NB4 (cell line): ENCODE results near the gene CACNG7.

Experiments
- DNase-seq: peaks from one replicate; pipeline ENCODE4 v3.0.0; 2010; ENCODE audit warnings: low read depth
- H3K4me3 ChIP-seq: one replicate; pipeline ENCODE4 v1.5.1; 2011; ENCODE audit warnings: mild to moderate bottlenecking, low read depth, low read length, moderate library complexity
- CTCF ChIP-seq: IDR thresholded peaks from one replicate; pipeline ENCODE4 v1.5.1; 2012; ENCODE audit warnings: low read depth, low read length
- MAX ChIP-seq: IDR thresholded peaks from 2 replicates; pipeline ENCODE4 v1.6.1; 2011; ENCODE audit warnings: low read depth, low read length
- MYC ChIP-seq: IDR thresholded peaks from 2 replicates; pipeline ENCODE4 v1.6.1; 2011; ENCODE audit warnings: low read depth, low read length
- POLR2A ChIP-seq: IDR thresholded peaks from 2 replicates; pipeline ENCODE4 v1.6.1; 2011; ENCODE audit warnings: mild to moderate bottlenecking; ENCODE audit not compliant: insufficient read length; ENCODE audit errors: extremely low read depth

Gene CACNG7

GRCh38 chr19:53951436-53951835 lies 42.4 kb downstream of the CACNG7 start:
- no peak for DNase-seq
- H3K4me3 ChIP-seq = no peak overlapping the region
- no peak for TF ChIP-seq MAX
- TF ChIP-seq POLR2A = no peak
- no peak for TF ChIP-seq CTCF
- no peak for TF ChIP-seq MYC

- TF ChIP-seq MYC = no peak
- no peak for TF ChIP-seq MAX
- no peak for TF ChIP-seq POLR2A
- TF ChIP-seq CTCF = no peak
- no peak for DNase-seq
- H3K4me3 ChIP-seq = no peak overlapping the region
These were observed 42.9 kb downstream of the CACNG7 start for GRCh38 chr19:53951947-53952346.

GRCh38 chr19:53953383-53953782 lies 44.3 kb downstream of the CACNG7 start:
- H3K4me3 ChIP-seq = no peak overlapping the region
- DNase-seq = no peak
- TF ChIP-seq MYC (no peak), POLR2A (no peak), CTCF (no peak), MAX (no peak)

- TF ChIP-seq MAX = peak; percentile 45; the same call in 1 of the 2 replicates
- TF ChIP-seq POLR2A = no peak
- no peak for TF ChIP-seq MYC
- TF ChIP-seq CTCF = no peak
- H3K4me3 ChIP-seq = no peak overlapping the region
- peak; percentile 28 for DNase-seq
These were observed 48.5 kb downstream of the CACNG7 start for GRCh38 chr19:53957448-53958167.

- H3K4me3 ChIP-seq = no peak overlapping the region
- no peak for DNase-seq
- TF ChIP-seq MYC (no peak), POLR2A (no peak), MAX (no peak), CTCF (no peak)
These were observed 49.1 kb downstream of the CACNG7 start for GRCh38 chr19:53958168-53958571.
